ENCODE data around the gene SSBP4.

Gene SSBP4

DNA sequence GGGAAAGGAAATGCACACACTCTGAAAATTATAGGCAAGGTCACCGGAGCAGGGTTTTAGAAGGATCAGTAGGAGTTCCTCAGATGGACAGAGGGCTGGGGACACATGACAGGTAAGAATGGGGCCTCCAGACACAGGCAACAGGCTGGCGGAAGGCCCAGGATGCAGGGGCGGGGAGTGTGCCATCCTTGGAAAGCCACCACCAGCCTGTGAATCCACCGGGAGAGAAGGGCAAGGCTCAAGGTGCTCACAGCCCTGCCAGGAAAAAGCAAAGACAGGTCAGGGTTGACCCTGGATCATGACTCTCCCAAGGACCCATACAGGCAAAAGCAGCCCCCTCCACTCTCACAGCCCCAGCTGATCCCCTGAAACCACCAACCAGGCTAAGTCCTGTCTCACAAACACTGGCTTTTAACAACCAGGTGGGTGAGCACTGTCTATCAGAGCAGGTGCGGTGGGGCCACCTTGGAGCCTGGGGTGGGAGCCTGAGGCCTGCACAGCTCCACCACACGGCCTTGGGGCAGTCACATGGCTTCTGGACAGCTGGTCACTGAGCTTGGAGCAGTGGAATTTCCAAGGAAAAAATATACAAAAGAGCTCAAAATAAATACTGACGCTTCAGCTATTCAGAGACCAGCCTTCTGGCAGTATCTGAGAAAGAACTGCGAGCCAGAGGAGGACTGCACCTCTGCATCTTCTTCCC is 54.0 kb downstream of the SSBP4 start:
- FAIRE-seq = no peak

DNA sequence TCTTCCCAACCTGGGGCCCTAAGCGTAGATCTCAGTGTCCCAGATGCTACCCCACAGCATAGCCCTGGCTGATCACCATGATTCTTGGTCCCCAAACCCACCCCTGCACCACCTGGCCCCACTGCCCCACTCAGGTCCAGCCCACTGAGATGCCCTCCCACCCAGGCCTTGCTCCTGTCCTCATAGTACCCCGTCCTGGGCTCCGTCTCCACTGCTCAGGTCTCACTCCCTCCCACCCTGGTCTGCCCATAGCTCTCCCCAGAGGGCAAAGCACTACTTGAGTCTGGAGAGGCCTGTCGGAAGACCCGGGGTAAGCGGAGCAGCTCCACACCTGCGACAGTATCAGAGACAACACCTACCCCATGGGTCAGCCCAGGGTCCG is 54.5 kb downstream of the SSBP4 start:
- no peak for FAIRE-seq

DNA sequence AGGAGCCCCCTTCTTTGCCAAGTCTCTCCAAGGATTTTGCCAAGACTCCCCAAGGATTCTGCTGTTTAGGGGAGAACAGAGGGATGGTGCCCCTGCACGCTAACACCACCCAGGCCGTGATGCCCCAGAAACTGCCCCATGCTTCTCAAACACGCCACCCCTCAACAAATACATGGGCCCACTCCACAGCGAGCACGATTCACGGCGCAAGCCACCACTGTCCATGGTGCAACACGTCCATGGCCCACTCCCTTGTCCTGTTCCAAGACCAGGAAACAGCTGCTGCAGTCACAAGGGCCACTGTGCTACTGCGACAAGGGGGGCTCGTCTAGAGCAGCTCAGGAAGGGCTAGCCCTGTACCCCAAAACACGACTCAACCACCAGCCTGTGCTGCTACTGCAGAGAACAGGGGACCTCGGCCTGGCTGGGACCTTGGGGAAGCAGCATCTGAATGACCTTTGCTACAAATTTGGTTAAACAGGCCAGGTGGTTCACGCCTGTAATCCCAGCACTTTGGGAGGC is 55.2 kb downstream of the SSBP4 start:
- no peak for FAIRE-seq

DNA sequence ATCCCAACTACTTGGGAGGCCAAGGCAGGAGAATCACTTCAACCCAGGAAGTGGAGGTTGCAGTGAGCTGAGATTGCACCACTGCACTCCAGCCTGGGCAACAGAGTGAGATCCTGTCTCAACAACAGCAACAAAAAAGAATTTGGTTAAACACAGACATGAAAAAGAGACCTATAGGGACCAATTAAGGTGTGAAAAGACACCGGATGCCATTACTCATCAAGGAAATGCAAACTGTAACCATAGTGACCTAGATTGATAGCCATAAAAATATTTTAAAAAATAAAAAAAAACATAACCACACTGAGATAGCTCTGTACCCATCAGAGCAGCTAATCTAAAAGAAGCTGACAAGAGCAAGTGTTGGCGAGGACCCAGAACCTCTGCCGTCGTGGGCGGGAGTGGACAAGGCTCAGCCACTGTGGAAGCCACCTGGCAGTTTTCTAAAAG is 55.8 kb downstream of the SSBP4 start:
- FAIRE-seq = no peak

DNA sequence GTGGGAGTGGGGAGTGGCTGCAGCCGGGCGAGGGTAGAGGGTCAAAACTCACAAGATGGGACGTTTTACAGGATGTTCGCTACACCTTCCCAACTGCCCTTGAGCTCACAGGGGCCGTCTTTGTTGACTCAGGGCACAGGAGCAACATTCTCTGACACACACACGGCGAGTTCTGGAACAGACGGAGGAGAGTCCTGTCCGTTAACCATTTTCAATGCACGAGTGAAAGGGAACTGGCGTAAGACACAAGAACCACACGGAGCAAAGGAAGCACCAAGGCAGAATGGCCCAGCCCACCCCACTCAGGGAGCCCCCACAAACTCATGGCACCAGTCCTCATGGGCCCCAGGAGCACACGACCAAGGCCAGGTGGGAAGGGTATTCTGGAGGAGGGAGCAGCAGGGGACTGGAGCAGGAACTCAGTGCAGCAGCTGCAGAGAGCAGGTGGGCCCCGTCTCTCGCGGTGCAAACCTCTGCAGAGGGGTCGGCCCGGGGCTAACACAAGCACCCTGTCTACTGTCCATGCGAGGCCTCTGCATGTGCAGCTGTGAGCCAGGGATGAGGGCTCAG is 56.6 kb downstream of the SSBP4 start:
- no peak for FAIRE-seq

DNA sequence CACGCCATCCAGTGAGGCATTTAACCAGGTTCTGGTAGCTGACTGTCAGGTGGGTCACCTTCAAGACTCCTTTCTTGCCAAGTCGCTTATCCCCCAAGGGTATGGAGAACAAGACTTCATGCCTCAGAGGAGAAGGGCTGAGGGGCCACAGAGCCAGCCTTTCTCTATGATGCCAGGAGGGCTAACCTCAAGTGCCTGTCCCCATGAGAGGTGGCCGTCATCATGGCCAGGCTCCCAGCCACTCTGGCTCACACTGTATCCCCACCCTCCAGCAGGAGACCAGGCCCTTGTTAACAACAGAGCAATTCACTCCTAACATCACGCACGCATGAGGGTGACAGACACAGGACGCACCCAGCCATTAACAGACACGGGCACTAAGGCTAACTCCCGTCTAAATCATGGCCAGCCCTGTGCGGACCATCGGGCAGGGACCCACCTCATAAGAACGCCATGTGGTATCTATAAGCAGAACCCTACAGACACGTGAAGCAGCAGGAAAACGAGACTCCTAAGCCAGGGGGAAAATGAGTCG is 57.4 kb downstream of the SSBP4 start:
- FAIRE-seq = no peak

DNA sequence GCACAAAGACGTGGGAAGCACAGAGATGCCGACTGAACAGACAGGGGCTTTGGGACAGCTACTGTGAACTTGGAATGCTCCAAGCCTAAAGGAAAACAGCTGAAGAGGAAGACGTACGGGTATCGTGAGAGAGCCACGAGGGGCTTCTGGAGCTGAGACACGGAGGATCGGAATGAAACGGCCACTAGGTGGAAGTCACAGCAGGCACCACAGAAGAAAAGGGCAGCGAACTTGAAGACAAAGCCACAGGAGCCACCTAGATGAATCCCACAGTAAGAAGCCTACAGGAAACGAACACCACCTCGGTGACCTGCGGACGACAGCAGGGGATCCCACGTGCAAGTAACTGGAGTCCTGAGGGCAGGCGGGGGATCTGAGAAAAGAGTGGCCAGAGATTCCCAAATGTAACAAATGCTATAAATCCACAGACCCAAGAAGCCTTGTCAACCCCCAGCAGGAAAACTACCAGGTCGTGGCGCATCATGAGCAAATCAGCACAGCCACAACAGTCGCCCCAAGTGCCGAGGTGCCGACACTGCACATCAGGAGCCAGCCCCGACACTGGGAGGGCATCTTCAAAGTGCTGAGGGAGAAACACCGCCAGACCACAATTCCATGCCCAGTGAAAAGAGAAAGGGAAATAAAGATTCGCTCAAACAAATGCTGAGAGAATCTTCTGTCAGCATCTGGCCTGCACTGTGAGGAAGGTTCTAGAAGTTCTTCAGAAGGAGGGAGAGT is 58.0 kb downstream of the SSBP4 start:
- FAIRE-seq = no peak

DNA sequence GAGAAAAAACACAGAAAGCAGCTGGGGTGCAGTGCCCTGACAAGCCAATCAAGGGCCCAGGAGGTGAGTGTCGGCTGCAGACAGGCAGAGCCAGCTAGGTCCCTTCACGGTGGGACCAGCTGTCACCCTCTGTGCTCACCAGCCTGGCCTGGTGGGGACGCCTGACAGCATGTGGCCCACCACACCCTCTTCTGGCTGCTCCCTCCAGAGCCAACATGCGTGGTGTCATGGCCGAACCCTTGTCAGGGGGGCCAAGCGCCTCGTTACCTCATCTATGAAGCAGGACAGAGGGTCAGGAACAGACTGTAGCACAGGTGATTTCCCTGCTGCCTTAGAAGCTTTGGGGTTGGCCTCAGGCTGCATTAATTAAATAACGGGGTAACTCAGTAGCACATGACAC is 58.8 kb downstream of the SSBP4 start:
- no peak for FAIRE-seq

DNA sequence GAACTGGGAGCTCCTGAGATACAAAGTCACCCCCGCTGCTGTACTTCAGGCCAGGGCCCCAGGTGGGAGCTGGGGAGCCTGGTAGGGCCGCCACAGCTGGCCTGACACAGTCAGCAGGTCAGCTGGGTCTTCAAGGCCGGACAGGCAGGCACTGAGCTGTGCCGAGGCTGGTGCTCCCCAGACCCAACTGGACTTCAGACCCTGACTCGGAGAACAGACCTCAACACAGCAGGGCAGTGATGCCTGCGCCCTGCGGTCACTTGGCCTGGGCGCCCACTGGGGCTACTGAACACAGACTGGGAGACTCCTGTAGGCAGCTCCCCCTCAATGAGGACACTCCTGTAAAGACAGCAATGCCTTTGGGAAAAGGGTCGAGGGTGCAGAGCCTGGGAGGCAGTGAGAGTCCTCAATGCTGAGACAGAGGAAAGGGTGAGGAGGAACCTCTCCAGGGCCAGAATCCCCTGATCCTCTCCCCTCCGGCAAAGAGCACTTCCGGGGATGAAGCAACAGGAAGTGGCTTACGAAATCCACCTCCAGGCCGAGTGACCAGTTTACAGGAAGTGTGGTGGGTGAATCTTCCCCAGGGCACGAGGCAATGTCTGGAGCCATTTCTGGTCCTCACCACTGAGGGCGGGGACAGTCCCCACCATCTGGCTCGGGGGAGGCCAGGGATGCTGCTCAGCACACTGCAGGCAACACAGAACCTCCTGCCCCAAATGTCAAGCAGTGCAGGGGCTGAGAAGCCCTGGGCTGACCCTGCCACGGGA is 59.5 kb downstream of the SSBP4 start:
- no peak for FAIRE-seq

DNA sequence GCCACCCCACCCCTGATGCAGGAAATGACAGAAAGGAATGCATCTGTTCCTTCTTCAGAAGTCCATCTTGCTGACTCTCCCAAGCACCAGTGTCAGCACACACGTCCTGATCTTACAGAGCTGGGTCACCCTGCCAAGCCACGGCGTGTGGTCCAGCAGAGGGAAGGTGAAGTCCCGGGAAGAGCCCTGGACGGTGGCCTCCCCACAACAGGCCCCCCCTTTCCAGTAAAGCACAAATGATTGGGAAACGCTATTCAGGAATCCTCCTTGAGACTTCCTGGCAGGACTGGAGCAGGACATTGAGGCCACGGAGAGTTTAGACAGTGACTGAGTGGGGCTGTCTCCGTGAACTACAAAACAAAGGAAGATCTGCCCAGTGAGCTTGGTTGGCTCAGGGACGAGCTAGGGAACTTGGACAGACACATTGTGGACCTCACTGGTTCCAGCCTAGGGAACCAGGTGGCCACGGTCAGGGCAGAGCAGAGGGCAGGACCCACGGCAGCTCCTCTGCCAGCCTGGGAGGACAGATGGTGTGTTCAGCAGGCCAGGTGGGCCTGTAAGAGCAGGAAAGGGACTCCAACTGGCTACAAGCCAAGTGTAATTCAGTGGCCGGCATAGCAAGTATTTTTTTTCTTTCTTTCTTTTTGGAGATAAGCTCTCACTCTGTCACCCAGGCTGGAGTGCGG is 61.0 kb downstream of the SSBP4 start:
- no peak for FAIRE-seq

DNA sequence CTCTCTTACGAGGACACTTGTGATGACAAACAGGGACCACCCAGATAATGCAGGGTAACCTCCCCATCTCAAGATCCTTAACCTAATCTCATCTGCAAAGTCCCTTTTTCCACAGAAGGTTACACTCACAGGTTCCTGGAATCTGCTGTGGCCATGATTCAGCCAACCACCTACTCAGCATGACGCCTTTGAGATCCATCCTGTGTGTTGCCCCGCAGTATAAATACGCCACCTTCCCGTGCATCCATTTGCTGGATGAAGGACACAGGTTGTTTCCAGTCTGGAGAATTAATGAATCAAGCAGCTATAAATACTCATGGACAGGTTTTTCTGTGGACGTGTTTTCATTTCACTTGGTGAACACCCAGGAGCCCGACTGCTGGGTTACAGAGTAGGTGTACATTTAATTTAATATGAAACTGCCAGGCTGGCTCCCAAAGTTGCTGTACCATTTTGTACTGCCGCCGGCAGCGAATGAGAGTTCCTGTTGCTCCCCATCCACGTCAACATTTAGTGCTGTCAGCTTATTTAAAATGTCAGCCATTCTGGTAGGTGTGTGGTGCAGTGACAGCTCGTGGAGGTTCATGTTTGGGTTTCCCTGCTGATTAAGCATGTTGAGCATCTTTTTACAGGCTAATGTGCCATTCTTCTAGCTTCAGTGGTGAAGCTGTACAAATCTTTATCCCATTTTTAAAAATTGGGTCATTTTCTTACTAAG is 62.5 kb downstream of the SSBP4 start:
- FAIRE-seq = no peak

DNA sequence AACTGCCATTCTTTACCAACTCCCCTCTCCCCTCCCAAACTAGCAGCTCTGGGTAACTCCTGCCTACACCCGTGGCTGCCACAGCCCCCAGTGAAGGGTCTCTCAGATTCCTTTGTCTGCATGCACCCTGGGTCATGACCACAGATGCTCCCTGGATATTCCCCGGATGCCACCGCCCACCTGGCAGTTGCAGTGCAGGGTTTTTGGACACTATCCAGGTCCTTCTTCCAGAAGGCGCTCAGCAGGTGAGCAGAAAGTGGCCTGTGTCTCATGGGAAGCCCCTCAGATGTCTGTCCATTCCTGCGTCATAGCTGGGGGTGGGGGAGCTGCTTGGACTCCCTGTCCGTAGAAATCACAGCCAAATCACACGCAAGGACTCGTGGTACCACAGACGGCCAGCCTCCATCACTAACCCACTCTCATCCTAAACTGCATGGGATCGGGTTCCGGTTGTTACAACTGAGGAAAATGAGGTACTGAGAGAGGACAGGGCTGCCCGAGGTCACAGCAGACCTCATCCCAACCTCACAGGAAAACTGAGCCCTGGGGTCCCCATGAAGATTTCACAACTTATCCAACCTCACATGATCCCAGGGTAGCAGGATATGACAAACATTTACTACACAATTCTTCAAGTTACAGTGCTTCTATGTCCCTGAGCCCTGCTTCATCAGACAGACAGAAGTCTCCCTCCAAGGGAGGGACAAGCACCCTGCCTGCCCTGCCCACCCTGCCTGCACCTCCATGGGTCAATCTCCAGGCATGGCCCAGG is 64.1 kb downstream of the SSBP4 start:
- no peak for FAIRE-seq
